Calu3 (cell line): ENCODE data around the gene TNNI3K. TPM values are rescaled to one million over a fixed set of nuclear protein-coding genes. Genes with fewer than 3 reads are reported as not detected.

Source experiments
- BruUV-seq: library from RNA; stranded (reverse); fragments of 400-500 nt; replicated peaks from 2 replicates; lab custom pipeline; 2021; lab: Mats Ljungman, UMichigan
- CTCF ChIA-PET: fragments of 300-600 bp; sonication (Branson Sonifier 250); formaldehyde crosslinking; loops from one replicate; lab custom pipeline; 2022; ENCODE audit warnings: antibody characterized with exemption; lab: Charles Lee
- DNase-seq: peaks from one replicate; pipeline ENCODE4 v3.0.0; 2022
- H3K27ac Mint-ChIP-seq: one replicate; pipeline ENCODE4 v1.8.0; 2022; ENCODE audit warnings: mixed read lengths; ENCODE audit not compliant: unreplicated experiment
- H3K27me3 Mint-ChIP-seq: one replicate; pipeline ENCODE4 v1.8.0; 2022; ENCODE audit warnings: mixed read lengths; ENCODE audit not compliant: unreplicated experiment
- H3K36me3 Mint-ChIP-seq: one replicate; pipeline ENCODE4 v1.8.0; 2022; ENCODE audit warnings: mild to moderate bottlenecking, moderate library complexity, mixed read lengths; ENCODE audit not compliant: insufficient read depth, unreplicated experiment
- H3K4me1 Mint-ChIP-seq: one replicate; pipeline ENCODE4 v1.8.0; 2022; ENCODE audit warnings: mild to moderate bottlenecking, low read depth, mixed read lengths; ENCODE audit not compliant: unreplicated experiment
- H3K4me3 Mint-ChIP-seq: one replicate; pipeline ENCODE4 v1.8.0; 2022; ENCODE audit warnings: mild to moderate bottlenecking, low read depth, moderate library complexity, mixed read lengths; ENCODE audit not compliant: unreplicated experiment
- H3K9me3 Mint-ChIP-seq: one replicate; pipeline ENCODE4 v1.8.0; 2022; ENCODE audit warnings: low read depth, mixed read lengths; ENCODE audit not compliant: unreplicated experiment
- intact Hi-C: fragments of 100-400 bp; cut with micrococcal nuclease; formaldehyde crosslinking; loops from one replicate; pipeline ENCODE4 v1.10.0; 2022; ENCODE audit not compliant: unreplicated experiment
- total RNA-seq: library from RNA; stranded (reverse); gene quantifications from 2 replicates; pipeline ENCODE4 v1.2.3, GENCODE V29; 2022
- TF ChIP-seq, protein P1 (sequence below): fragments of 200-600 bp; IDR thresholded peaks from one replicate; pipeline ENCODE4 v1.8.0; 2022; ENCODE audit warnings: antibody characterized with exemption; ENCODE audit not compliant: unreplicated experiment

TNNI3K gene
- total RNA-seq, 1 experiment from 2014 or later, result not detected

- BruUV-seq, result no TSS peak
- Mint-ChIP-seq H3K9me3 (no peaks in the 10 kb centered on the region), H3K4me1 (no peaks in the 10 kb centered on the region), H3K4me3 (no peak overlapping the region), H3K27ac (no peak overlapping the region), H3K27me3 (no peaks in the 10 kb centered on the region), H3K36me3 (no peaks in the 10 kb centered on the region)
- intact Hi-C loops, result no loop called here
- CTCF ChIA-PET, result no interaction called here
- TF ChIP-seq, protein P1, sequence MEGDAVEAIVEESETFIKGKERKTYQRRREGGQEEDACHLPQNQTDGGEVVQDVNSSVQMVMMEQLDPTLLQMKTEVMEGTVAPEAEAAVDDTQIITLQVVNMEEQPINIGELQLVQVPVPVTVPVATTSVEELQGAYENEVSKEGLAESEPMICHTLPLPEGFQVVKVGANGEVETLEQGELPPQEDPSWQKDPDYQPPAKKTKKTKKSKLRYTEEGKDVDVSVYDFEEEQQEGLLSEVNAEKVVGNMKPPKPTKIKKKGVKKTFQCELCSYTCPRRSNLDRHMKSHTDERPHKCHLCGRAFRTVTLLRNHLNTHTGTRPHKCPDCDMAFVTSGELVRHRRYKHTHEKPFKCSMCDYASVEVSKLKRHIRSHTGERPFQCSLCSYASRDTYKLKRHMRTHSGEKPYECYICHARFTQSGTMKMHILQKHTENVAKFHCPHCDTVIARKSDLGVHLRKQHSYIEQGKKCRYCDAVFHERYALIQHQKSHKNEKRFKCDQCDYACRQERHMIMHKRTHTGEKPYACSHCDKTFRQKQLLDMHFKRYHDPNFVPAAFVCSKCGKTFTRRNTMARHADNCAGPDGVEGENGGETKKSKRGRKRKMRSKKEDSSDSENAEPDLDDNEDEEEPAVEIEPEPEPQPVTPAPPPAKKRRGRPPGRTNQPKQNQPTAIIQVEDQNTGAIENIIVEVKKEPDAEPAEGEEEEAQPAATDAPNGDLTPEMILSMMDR, result no peak
- DNase-seq, result no peak
Measured at GRCh38 chr1:74486036-74486435, 250.8 kb downstream of the TNNI3K start.

GRCh38 chr1:74496669-74497068 is 261.5 kb downstream of the TNNI3K start:
- no peaks in the 10 kb centered on the region for H3K4me1 Mint-ChIP-seq
- no peaks in the 10 kb centered on the region for H3K36me3 Mint-ChIP-seq
- no peak for DNase-seq
- peaks cover 15% of the 10 kb centered on the region for H3K27me3 Mint-ChIP-seq
- TF ChIP-seq, protein P1, result no peak
- no peak overlapping the region for H3K27ac Mint-ChIP-seq
- intact Hi-C loops, result no loop called here
- CTCF ChIA-PET, result no interaction called here
- BruUV-seq, result no TSS peak
- H3K4me3 Mint-ChIP-seq, result no peak overlapping the region
- no peaks in the 10 kb centered on the region for H3K9me3 Mint-ChIP-seq

DNA sequence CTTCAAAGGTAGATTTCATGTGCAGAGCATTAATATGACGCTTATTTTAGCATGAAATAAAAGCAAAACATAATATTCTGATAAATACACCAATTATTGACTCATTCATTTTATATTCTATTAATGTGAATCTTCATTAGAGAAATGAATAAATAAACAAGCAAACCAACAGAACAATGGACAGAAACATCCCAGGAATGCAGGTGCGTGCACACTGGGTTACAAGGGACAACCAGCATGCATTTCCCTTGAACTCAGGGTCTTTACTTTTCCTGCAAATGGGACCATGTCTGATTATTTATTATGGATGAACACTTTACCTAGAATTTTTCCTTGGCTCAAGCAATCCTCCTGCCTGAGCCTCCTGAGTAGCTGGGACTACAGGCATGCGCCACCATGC is 263.7 kb downstream of the TNNI3K start:
- CTCF ChIA-PET, result no interaction called here
- intact Hi-C loops, result no loop called here
- Mint-ChIP-seq H3K4me3 (no peak overlapping the region), H3K27ac (no peak overlapping the region), H3K27me3 (peaks cover 15% of the 10 kb centered on the region), H3K9me3 (no peaks in the 10 kb centered on the region), H3K4me1 (no peaks in the 10 kb centered on the region), H3K36me3 (no peaks in the 10 kb centered on the region)
- TF ChIP-seq, protein P1, result no peak
- BruUV-seq, result no TSS peak
- DNase-seq, result no peak

GRCh38 chr1:74502432-74502831 is 267.2 kb downstream of the TNNI3K start:
- CTCF ChIA-PET, result no interaction called here
- DNase-seq, result no peak
- BruUV-seq, result no TSS peak

More at GRCh38 chr1:74502432-74502831, 267.2 kb downstream of the TNNI3K start:
- H3K27me3 Mint-ChIP-seq, result peaks cover 7% of the 10 kb centered on the region
- H3K4me3 Mint-ChIP-seq, result no peak overlapping the region
- no peaks in the 10 kb centered on the region for H3K4me1 Mint-ChIP-seq
- H3K9me3 Mint-ChIP-seq, result no peaks in the 10 kb centered on the region
- TF ChIP-seq, protein P1, result no peak
- H3K27ac Mint-ChIP-seq, result no peak overlapping the region
- H3K36me3 Mint-ChIP-seq, result no peaks in the 10 kb centered on the region
- intact Hi-C loops, result no loop called here
